Cardiac muscle cell (in vitro differentiated cells and primary cell): Measurements from ENCODE around the gene OR52M1. TPM values are rescaled to one million over a fixed set of nuclear protein-coding genes. Genes with fewer than 3 reads are reported as not detected.

Experiments used
- DNase-seq, 2 donors: peaks; one replicate each; pipeline versions ENCODE4 v3.0.0 to v3.0.0-alpha.2; 2010 to 2017; ENCODE audit warnings: low read depth in 1 of 2, low spot score in 1 of 2
- H3K27ac ChIP-seq: fragments of 200-600 bp; sonication (generic); 2 replicates; pipeline ENCODE4 v1.5.1; 2016
- H3K27me3 ChIP-seq: fragments of 200-600 bp; sonication (generic); 2 replicates; pipeline ENCODE4 v1.6.0; 2016; ENCODE audit warnings: control low read depth
- H3K36me3 ChIP-seq: fragments of 200-600 bp; sonication (generic); 2 replicates; pipeline ENCODE4 v1.5.1; 2016; ENCODE audit warnings: control low read depth
- H3K4me1 ChIP-seq: fragments of 200-600 bp; sonication (generic); 2 replicates; pipeline ENCODE4 v1.8.1; 2017; ENCODE audit warnings: low read depth, mild to moderate bottlenecking, mixed run types
- H3K4me3 ChIP-seq: fragments of 200-600 bp; sonication (generic); 2 replicates; pipeline ENCODE4 v1.5.1; 2016; ENCODE audit warnings: mild to moderate bottlenecking
- H3K9me3 ChIP-seq: fragments of 200-600 bp; sonication (generic); 2 replicates; pipeline ENCODE4 v1.5.1; 2017; ENCODE audit warnings: low read depth, mild to moderate bottlenecking, control low read depth
- polyA plus RNA-seq: library from polyadenylated mRNA; unstranded; fragments of >200 nt; fragmentation: Nextera tagmentation; extraction: Ambion mirVana; gene quantifications from 2 replicates; pipeline ENCODE4 v1.2.1, GENCODE V29; 2016
- total RNA-seq: library from RNA; depleted of rRNA; stranded (reverse); fragments of >200 nt; gene quantifications from 2 replicates; pipeline ENCODE4 v1.2.3, GENCODE V29; 2016
- TF ChIP-seq, protein P1 (sequence below): IDR thresholded peaks from 2 replicates; pipeline ENCODE4 v1.5.1; 2012; ENCODE audit warnings: low read depth, mild to moderate bottlenecking, low read length

OR52M1 gene
- total and polyA plus RNA-seq, 2 experiments from 2014 or later: not detected

GRCh38 chr11:4589017-4589416 lies 44.0 kb downstream of the OR52M1 start:
- H3K27me3 ChIP-seq: no peaks in the 10 kb centered on the region
- H3K9me3 ChIP-seq: no peaks in the 10 kb centered on the region
- H3K4me3 ChIP-seq: no peak overlapping the region
- TF ChIP-seq, protein P1, sequence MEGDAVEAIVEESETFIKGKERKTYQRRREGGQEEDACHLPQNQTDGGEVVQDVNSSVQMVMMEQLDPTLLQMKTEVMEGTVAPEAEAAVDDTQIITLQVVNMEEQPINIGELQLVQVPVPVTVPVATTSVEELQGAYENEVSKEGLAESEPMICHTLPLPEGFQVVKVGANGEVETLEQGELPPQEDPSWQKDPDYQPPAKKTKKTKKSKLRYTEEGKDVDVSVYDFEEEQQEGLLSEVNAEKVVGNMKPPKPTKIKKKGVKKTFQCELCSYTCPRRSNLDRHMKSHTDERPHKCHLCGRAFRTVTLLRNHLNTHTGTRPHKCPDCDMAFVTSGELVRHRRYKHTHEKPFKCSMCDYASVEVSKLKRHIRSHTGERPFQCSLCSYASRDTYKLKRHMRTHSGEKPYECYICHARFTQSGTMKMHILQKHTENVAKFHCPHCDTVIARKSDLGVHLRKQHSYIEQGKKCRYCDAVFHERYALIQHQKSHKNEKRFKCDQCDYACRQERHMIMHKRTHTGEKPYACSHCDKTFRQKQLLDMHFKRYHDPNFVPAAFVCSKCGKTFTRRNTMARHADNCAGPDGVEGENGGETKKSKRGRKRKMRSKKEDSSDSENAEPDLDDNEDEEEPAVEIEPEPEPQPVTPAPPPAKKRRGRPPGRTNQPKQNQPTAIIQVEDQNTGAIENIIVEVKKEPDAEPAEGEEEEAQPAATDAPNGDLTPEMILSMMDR: no peak
- no peak overlapping the region for H3K27ac ChIP-seq
- DNase-seq: no peak
- no peaks in the 10 kb centered on the region for H3K4me1 ChIP-seq
- no peaks in the 10 kb centered on the region for H3K36me3 ChIP-seq

DNA sequence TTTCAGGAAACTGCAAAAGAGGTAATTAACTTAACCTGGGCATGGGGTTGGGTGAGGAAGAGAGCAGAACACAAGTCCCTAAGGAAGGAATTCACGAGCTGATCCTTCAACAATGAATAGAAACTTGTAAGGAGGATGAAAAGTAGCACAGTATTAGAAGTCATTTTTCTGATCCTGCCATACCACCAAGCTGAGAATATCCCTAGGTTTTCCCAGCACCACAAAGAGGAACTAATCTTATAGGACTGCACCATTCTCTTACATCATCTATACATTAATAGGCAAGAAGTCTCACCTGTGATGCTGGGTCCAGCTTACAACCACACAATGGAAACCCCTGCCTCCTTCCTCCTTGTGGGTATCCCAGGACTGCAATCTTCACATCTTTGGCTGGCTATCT lies 48.7 kb downstream of the OR52M1 start, which contains the start of gene OR52I1:
Gene OR52I1, plus strand, starts transcription at position 301 of the 400 bp plus-strand sequence. Its CDS starts 0 bp downstream, at position 301.
- Histone ChIP-seq H3K27ac (no peak within 1 kb of the TSS), H3K4me1 (no peaks in the 10 kb centered on the region), H3K4me3 (no peak within 1 kb of the TSS), H3K36me3 (no peaks in the 10 kb centered on the region), H3K9me3 (no peaks in the 10 kb centered on the region), H3K27me3 (no peaks in the 10 kb centered on the region)
- DNase-seq: no peak
- TF ChIP-seq, protein P1: no peak

Other genes with a start within 250 kb of the OR52M1 start
- gene OR52B4, start 176.8 kb upstream of the OR52M1 start, total RNA-seq: not detected in 2 replicates
- gene OR52B4, start 176.8 kb upstream of the OR52M1 start, polyA plus RNA-seq: not detected in 2 replicates
- gene TRIM21, start 151.5 kb upstream of the OR52M1 start, total RNA-seq: 4.5 and 6.3 TPM in 2 replicates
- gene TRIM21, start 151.5 kb upstream of the OR52M1 start, polyA plus RNA-seq: 4.6 and 6.2 TPM in 2 replicates
- not detected in 2 replicates for gene OR52K2, start 95.9 kb upstream of the OR52M1 start, total RNA-seq
- not detected in 2 replicates for gene OR52K2, start 95.9 kb upstream of the OR52M1 start, polyA plus RNA-seq
- gene OR52K1, start 62.5 kb upstream of the OR52M1 start, total RNA-seq: not detected in 2 replicates
- not detected in 2 replicates for gene OR52K1, start 62.5 kb upstream of the OR52M1 start, polyA plus RNA-seq
- not detected in 2 replicates for gene OR52I2, start 36.6 kb downstream of the OR52M1 start, total RNA-seq
- 0.06 TPM in 1 of 2 replicates, not detected in the other for gene OR52I2, start 36.6 kb downstream of the OR52M1 start, polyA plus RNA-seq
- not detected in 2 replicates for gene OR52I1, start 48.8 kb downstream of the OR52M1 start, total RNA-seq
- 0.33 TPM in 1 of 2 replicates, not detected in the other for gene OR52I1, start 48.8 kb downstream of the OR52M1 start, polyA plus RNA-seq
- 9.7 and 12.8 TPM in 2 replicates for gene TRIM68, start 63.0 kb downstream of the OR52M1 start, total RNA-seq
- 8.7 and 10.6 TPM in 2 replicates for gene TRIM68, start 63.0 kb downstream of the OR52M1 start, polyA plus RNA-seq
- gene OR51D1, start 92.3 kb downstream of the OR52M1 start, total RNA-seq: not detected in 2 replicates
- gene OR51D1, start 92.3 kb downstream of the OR52M1 start, polyA plus RNA-seq: not detected in 2 replicates
- gene OR51E1, start 98.8 kb downstream of the OR52M1 start, total RNA-seq: not detected in 2 replicates
- not detected in 2 replicates for gene OR51E1, start 98.8 kb downstream of the OR52M1 start, polyA plus RNA-seq
- gene OR51E2, start 152.7 kb downstream of the OR52M1 start, total RNA-seq: not detected in 2 replicates
- gene OR51E2, start 152.7 kb downstream of the OR52M1 start, polyA plus RNA-seq: not detected in 2 replicates
- not detected in 2 replicates for gene MMP26, start 159.6 kb downstream of the OR52M1 start, total RNA-seq
- not detected in 2 replicates for gene MMP26, start 159.6 kb downstream of the OR52M1 start, polyA plus RNA-seq
- not detected in 2 replicates for gene OR51F1, start 224.7 kb downstream of the OR52M1 start, total RNA-seq
- gene OR51F1, start 224.7 kb downstream of the OR52M1 start, polyA plus RNA-seq: not detected in 2 replicates